K562 (cell line): ENCODE measurements around the gene PSAT1. TPM values are rescaled to one million over a fixed set of nuclear protein-coding genes. Genes with fewer than 3 reads are reported as not detected.

ENCODE experiments used
- ATAC-seq: fragments of 200-7000 bp; cut with Tn5 transposase; 3 replicates; pipeline ENCODE4 v1.9.1; 2020; ENCODE audit warnings: moderate library complexity
- BruUV-seq: library from RNA; stranded (reverse); fragments of 400-500 nt; replicated peaks from 2 replicates; lab custom pipeline; 2021; lab: Mats Ljungman, UMichigan
- CTCF ChIA-PET: fragments of 300-600 bp; formaldehyde crosslinking; extraction: SDS; loops from one replicate; lab custom pipeline; 2021; ENCODE audit warnings: low intra/inter-chr PET ratio; lab: Yijun Ruan, JAX
- POLR2A ChIA-PET: fragments of 300-600, 350-650 bp; sonication (Branson Sonifier 250); formaldehyde crosslinking; extraction: SDS; loops from one replicate; lab custom pipeline; 2021; ENCODE audit warnings: antibody characterized with exemption, inconsistent platforms; lab: Yijun Ruan, JAX
- DNase-seq, 4 experiments: peaks; one replicate each; pipeline versions ENCODE4 v3.0.0 to v3.0.0-alpha.2; 2011 to 2018; ENCODE audit warnings: low spot score in 3 of 4, mixed read lengths in 3 of 4; ENCODE audit errors: extremely low read depth in 1 of 4
- FAIRE-seq: peaks from 2 replicates; lab custom pipeline; 2011; peaks lifted over from hg19 to GRCh38; lab: Jason Lieb, UNC
- H2AFZ ChIP-seq: 2 replicates; pipeline ENCODE4 v1.6.0; 2011; ENCODE audit warnings: low read depth, low read length, control low read depth, inconsistent platforms
- H3K27ac ChIP-seq: fragments of 200-600 bp; 3 replicates; pipeline ENCODE4 v1.8.0; 2011; ENCODE audit warnings: low read depth, mild to moderate bottlenecking, control low read depth, inconsistent platforms, low read length, moderate library complexity, mixed read lengths; ENCODE audit errors: extremely low read depth
- H3K27me3 ChIP-seq, 2 experiments: fragments of 300-600 bp in 1 of 2; 2 replicates in 1 of 2; 3 replicates in 1 of 2; pipeline versions ENCODE4 v1.6.0 to v1.8.0; 2011; ENCODE audit warnings: inconsistent platforms in 2 of 2, low read length in 2 of 2, mild to moderate bottlenecking in 1 of 2, mixed read lengths in 1 of 2, moderate library complexity in 1 of 2; ENCODE audit not compliant: control insufficient read depth in 2 of 2, insufficient read depth in 2 of 2
- H3K36me3 ChIP-seq: fragments of 300-600 bp; 3 replicates; pipeline ENCODE4 v1.8.0; 2011; ENCODE audit warnings: mild to moderate bottlenecking, low read length, inconsistent platforms; ENCODE audit not compliant: control insufficient read depth, insufficient read depth
- H3K4me1 ChIP-seq, 2 experiments: fragments of 200-600 bp in 1 of 2; replicated peaks in 1 of 2; 2 replicates in 1 of 2; 3 replicates in 1 of 2; pipeline versions ENCODE4 v1.5.1 to v1.8.0; 2011; ENCODE audit warnings: inconsistent platforms in 2 of 2, low read length in 2 of 2, mild to moderate bottlenecking in 1 of 2, mixed read lengths in 1 of 2, moderate library complexity in 1 of 2; ENCODE audit not compliant: control insufficient read depth in 2 of 2, insufficient read depth in 2 of 2
- H3K4me2 ChIP-seq: 2 replicates; pipeline ENCODE4 v1.6.1; 2011; ENCODE audit warnings: low read length, control low read depth, inconsistent platforms, mixed read lengths; ENCODE audit not compliant: insufficient read depth
- H3K4me3 ChIP-seq: fragments of 200-600 bp; sonication (generic), shearing (Covaris generic); 2 replicates; pipeline ENCODE4 v1.5.1; 2016; ENCODE audit warnings: control low read depth, inconsistent platforms
- H3K79me2 ChIP-seq: fragments of 200-600 bp; 3 replicates; pipeline ENCODE4 v1.8.0; 2011; ENCODE audit warnings: low read length, inconsistent platforms; ENCODE audit not compliant: control insufficient read depth, insufficient read depth
- H3K9ac ChIP-seq, 2 experiments: 2 replicates each; pipeline versions ENCODE4 v1.6.0 to v1.6.1; 2011; ENCODE audit warnings: low read depth in 2 of 2, low read length in 2 of 2, control low read depth in 1 of 2, inconsistent platforms in 1 of 2, mild to moderate bottlenecking in 1 of 2, mixed read lengths in 1 of 2; ENCODE audit not compliant: insufficient read depth in 1 of 2
- H3K9me1 ChIP-seq: one replicate; pipeline ENCODE4 v1.6.0; 2011; ENCODE audit warnings: inconsistent platforms, mild to moderate bottlenecking, low read length, moderate library complexity; ENCODE audit not compliant: control insufficient read depth, insufficient read depth
- H3K9me3 ChIP-seq: replicated peaks from 2 replicates; pipeline ENCODE4 v1.5.1; 2011; ENCODE audit warnings: low read depth, low read length, inconsistent platforms; ENCODE audit not compliant: control insufficient read depth, insufficient read depth
- H4K20me1 ChIP-seq: replicated peaks from 2 replicates; pipeline ENCODE4 v1.6.1; 2011; ENCODE audit warnings: low read length, inconsistent platforms, mixed read lengths; ENCODE audit not compliant: control insufficient read depth, insufficient read depth
- CHD2 ChIP-seq: IDR thresholded peaks from 2 replicates; pipeline ENCODE4 v1.6.1; 2011; ENCODE audit warnings: low read depth, low read length
- HMBOX1 ChIP-seq: sonication (generic); IDR thresholded peaks from 2 replicates; pipeline ENCODE4 v1.6.1; 2016
- NBN ChIP-seq: fragments of 450-650 bp; IDR thresholded peaks from 2 replicates; pipeline ENCODE4 v1.6.1; 2016; ENCODE audit warnings: low read depth, mild to moderate bottlenecking
- PHF8 ChIP-seq: fragments of 200-600 bp; sonication (generic); IDR thresholded peaks from 2 replicates; pipeline ENCODE4 v1.6.1; 2012; ENCODE audit warnings: mixed run types, mild to moderate bottlenecking, inconsistent platforms, low read length, moderate library complexity, borderline replicate concordance
- POLR2G ChIP-seq: fragments of 200-400 bp; formaldehyde crosslinking; IDR thresholded peaks from 2 replicates; pipeline ENCODE4 v1.6.1; 2017; ENCODE audit warnings: low read depth, mild to moderate bottlenecking, antibody characterized with exemption, low read length, moderate library complexity
- RBFOX2 ChIP-seq: fragments of 200-400 bp; formaldehyde crosslinking; IDR thresholded peaks from 2 replicates; pipeline ENCODE4 v1.6.1; 2017; ENCODE audit warnings: low read depth, mild to moderate bottlenecking, low read length, moderate library complexity
- SPI1 ChIP-seq: IDR thresholded peaks from 2 replicates; pipeline ENCODE4 v1.6.1; 2011; ENCODE audit warnings: low read depth, low read length, control low read depth, borderline replicate concordance
- VEZF1 ChIP-seq: fragments of 200-800 bp; sonication (Bioruptor generic); IDR thresholded peaks from 2 replicates; pipeline ENCODE4 v1.6.1; 2017; ENCODE audit warnings: missing genetic modification characterization, missing compliant biosample characterization
- WGBS: fragments of 100-300 bp; shearing (Covaris generic); methylation state at CpG from one replicate; pipeline ENCODE4 v1.1.6; 2016; ENCODE audit warnings: low coverage, mixed read lengths; ENCODE audit not compliant: insufficient coverage; ENCODE audit errors: missing lambda C conversion rate; 5-methylcytosine and 5-hydroxymethylcytosine counted together
- in situ Hi-C: fragments of 300-500 bp; cut with MboI; formaldehyde crosslinking; loops from 4 replicates; pipeline ENCODE4 v1.15.0; 2018; ENCODE audit warnings: inconsistent platforms, mixed read lengths
- intact Hi-C: fragments of 100-400 bp; cut with micrococcal nuclease; formaldehyde crosslinking; loops from 2 replicates; pipeline ENCODE4 v1.14.2; 2022
- polyA plus RNA-seq, 8 experiments: library from polyadenylated mRNA; depleted of rRNA in 4 of 8; stranded (reverse) in 5 of 8; unstranded in 3 of 8; fragments of >200 nt; fragmentation: Nextera tagmentation in 2 of 8; fragmentation: Illumina TruSeq in 1 of 8; extraction: Ambion mirVana in 2 of 8; extraction: Trizol in 1 of 8; gene quantifications; 2 replicates each; pipeline versions ENCODE4 v1.2.1 to v1.2.3, GENCODE V29; 2011 to 2014; ENCODE audit warnings: inconsistent platforms in 1 of 8, missing spikeins in 1 of 8
- total RNA-seq, 7 experiments: library from RNA; depleted of rRNA in 6 of 7; stranded (reverse); fragments of >200 nt in 6 of 7; fragmentation: Illumina TruSeq in 2 of 7; extraction: Trizol in 2 of 7; gene quantifications; 2 replicates each; pipeline versions ENCODE4 v1.2.1 to v1.2.3, GENCODE V29; 2011 to 2021; ENCODE audit warnings: low replicate concordance in 1 of 7

The PSAT1 gene
- total and polyA plus RNA-seq, 9 of the 15 experiments (the other 6 are each of a cell fraction or from before 2014, with no cell fraction given): 29.7 to 151 (median 98.3) TPM

GRCh38 chr9:78357165-78357873, 60.4 kb downstream of the PSAT1 start:
- Histone ChIP-seq H4K20me1 (no peaks in the 10 kb centered on the region), H3K4me1 (peaks cover 0 to 12% of the 10 kb centered on the region in 2 experiments; a peak in 2 of 5 replicates), H3K27ac (no peak overlapping the region), H3K27me3 (peaks cover 0 to 3% of the 10 kb centered on the region in 2 experiments; a peak in 1 of 5 replicates), H3K79me2 (no peaks in the 10 kb centered on the region), H3K9ac (no peak overlapping the region), H2AFZ (peak overlapping the region; percentile 76), H3K4me3 (no peak overlapping the region), H3K4me2 (peak overlapping the region; percentile 46; the same call in 1 of the 2 replicates), H3K9me1 (no peaks in the 10 kb centered on the region), H3K36me3 (no peaks in the 10 kb centered on the region), H3K9me3 (no peaks in the 10 kb centered on the region)
- TF ChIP-seq NBN (no peak), CHD2 (peak; percentile 52; the same call in 1 of the 2 replicates), HMBOX1 (no peak), SPI1 (peak; percentile 31; the same call in 1 of the 2 replicates), POLR2G (peak; percentile 55), RBFOX2 (peak; percentile 41), PHF8 (peak; percentile 31; the same call in 1 of the 2 replicates), VEZF1 (peak; percentile 29; the same call in 1 of the 2 replicates)
- no TSS peak for BruUV-seq
- no peak for FAIRE-seq
- in situ Hi-C loops (loop anchor here (25.0 kb wide), 1 partner anchor 920 kb away; no protein-coding TSS in a partner anchor), intact Hi-C loops (no loop called here)
- 35% methylated on average over 6 of the region's 23 CpGs for WGBS
- ChIA-PET CTCF (no interaction called here), POLR2A (no interaction called here)
- ATAC-seq: peak; percentile 98
- DNase-seq: peak; percentile 31 to 37 (median 35)
